ENCODE results near the gene NCF4.

DNA sequence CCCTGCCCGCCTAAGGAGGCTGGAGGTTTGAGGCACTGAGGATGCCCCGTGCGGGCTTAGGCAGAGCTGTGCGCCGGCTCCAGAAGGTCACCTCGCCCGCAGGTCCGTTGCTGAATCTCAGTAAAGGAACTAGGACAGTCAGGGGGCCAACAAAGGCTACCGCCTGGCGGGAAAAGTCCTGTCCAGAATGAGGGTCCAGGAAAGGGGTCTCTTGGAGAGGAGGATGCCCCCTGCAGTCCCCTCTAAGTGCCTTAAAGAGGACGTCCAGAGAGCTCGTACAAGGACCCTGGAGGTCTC, 44.5 kb upstream of the NCF4 start:
- TF ChIP-seq, protein P1, sequence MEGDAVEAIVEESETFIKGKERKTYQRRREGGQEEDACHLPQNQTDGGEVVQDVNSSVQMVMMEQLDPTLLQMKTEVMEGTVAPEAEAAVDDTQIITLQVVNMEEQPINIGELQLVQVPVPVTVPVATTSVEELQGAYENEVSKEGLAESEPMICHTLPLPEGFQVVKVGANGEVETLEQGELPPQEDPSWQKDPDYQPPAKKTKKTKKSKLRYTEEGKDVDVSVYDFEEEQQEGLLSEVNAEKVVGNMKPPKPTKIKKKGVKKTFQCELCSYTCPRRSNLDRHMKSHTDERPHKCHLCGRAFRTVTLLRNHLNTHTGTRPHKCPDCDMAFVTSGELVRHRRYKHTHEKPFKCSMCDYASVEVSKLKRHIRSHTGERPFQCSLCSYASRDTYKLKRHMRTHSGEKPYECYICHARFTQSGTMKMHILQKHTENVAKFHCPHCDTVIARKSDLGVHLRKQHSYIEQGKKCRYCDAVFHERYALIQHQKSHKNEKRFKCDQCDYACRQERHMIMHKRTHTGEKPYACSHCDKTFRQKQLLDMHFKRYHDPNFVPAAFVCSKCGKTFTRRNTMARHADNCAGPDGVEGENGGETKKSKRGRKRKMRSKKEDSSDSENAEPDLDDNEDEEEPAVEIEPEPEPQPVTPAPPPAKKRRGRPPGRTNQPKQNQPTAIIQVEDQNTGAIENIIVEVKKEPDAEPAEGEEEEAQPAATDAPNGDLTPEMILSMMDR (IDR thresholded peaks at IDR 0.05), result no peak
- TF ChIP-seq POLR2A (IDR thresholded peaks at IDR 0.05), result no peak

Data from esophagus squamous epithelium (tissue), 4 donors.